SH-SY5Y (cell line): ENCODE measurements around the gene G0S2.

Source experiments
- GATA2 ChIP-seq: IDR thresholded peaks from 2 replicates; pipeline ENCODE4 v1.6.1; 2011; ENCODE audit warnings: mild to moderate bottlenecking, low read depth, low read length
- GATA3 ChIP-seq: IDR thresholded peaks from 2 replicates; pipeline ENCODE4 v1.6.1; 2011; ENCODE audit warnings: low read depth, mild to moderate bottlenecking, low read length, moderate library complexity

The G0S2 gene

GRCh38 chr1:209641832-209642172 is 33.4 kb upstream of the G0S2 start:
- TF ChIP-seq GATA2 (no peak), GATA3 (no peak)

- TF ChIP-seq GATA2 = no peak
- no peak for TF ChIP-seq GATA3
These were observed 32.4 kb upstream of the G0S2 start for GRCh38 chr1:209642816-209643215.

- TF ChIP-seq GATA3 (no peak), GATA2 (no peak)
These were observed 31.8 kb upstream of the G0S2 start for GRCh38 chr1:209643285-209644020.

- no peak for TF ChIP-seq GATA3
- no peak for TF ChIP-seq GATA2
These were observed 29.4 kb upstream of the G0S2 start for GRCh38 chr1:209645574-209646452.

GRCh38 chr1:209646558-209646957 is 28.7 kb upstream of the G0S2 start:
- TF ChIP-seq GATA3 (no peak), GATA2 (no peak)

GRCh38 chr1:209647156-209647555 is 28.1 kb upstream of the G0S2 start:
- TF ChIP-seq GATA3 = no peak
- TF ChIP-seq GATA2 = no peak

GRCh38 chr1:209648346-209648745 is 26.9 kb upstream of the G0S2 start:
- TF ChIP-seq GATA2 = no peak
- TF ChIP-seq GATA3 = no peak

- no peak for TF ChIP-seq GATA2
- no peak for TF ChIP-seq GATA3
These were observed 26.1 kb upstream of the G0S2 start for GRCh38 chr1:209648931-209649776.

GRCh38 chr1:209650454-209650853 is 24.8 kb upstream of the G0S2 start:
- no peak for TF ChIP-seq GATA2
- no peak for TF ChIP-seq GATA3

GRCh38 chr1:209651138-209651587 is 24.0 kb upstream of the G0S2 start:
- TF ChIP-seq GATA2 (no peak), GATA3 (no peak)

GRCh38 chr1:209652121-209652735 is 23.0 kb upstream of the G0S2 start, which contains the start of gene LAMB3:
Gene LAMB3, minus strand, starts transcription at chr1:209652425. Its CDS starts 1,481 bp downstream, at chr1:209650944.
- TF ChIP-seq GATA2 = no peak
- no peak for TF ChIP-seq GATA3

- TF ChIP-seq GATA3 (no peak), GATA2 (no peak)
These were observed 22.3 kb upstream of the G0S2 start for GRCh38 chr1:209652873-209653401.

- no peak for TF ChIP-seq GATA3
- TF ChIP-seq GATA2 = no peak
These were observed 21.3 kb upstream of the G0S2 start for GRCh38 chr1:209653915-209654351.
